ENCODE results near the gene FBN1.

Gene FBN1

DNA sequence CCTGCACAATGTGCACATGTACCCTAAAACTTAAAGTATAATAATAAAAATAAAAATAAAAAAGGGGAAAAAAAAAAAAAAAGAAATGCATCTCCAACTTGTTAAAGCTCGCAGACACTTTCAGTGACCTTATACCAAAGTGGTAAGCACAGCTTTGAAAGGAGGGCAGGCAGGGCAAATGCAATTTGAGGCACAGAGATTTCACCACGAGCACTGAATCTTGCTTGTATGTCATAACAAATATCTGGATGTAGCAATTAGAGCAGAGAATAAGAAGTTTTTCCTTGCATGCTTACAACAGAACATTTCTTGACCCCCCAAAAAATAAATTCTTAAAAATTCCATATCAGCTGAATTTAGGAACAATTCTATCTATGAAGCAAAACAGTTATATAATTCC lies 66.5 kb downstream of the FBN1 start:
- DNase-seq = no peak

DNA sequence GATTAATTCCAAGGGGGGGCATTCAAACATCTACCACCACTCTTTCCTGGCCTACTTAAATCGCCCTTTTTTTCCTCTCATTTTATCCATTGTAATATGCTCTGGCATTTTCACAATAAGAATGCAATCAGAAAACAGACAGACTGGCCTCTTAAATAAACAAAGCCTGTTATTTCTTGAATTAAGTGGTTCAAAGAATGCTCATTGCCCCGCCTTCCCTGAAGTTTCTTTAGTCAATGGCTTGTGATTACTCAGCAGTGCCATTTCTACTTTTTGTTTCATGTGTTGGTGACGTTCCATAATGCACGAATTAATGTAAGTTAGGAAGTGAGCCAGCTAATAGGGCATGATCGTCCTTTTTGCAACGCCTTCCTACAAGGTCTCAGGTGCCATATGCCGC lies 68.0 kb downstream of the FBN1 start:
- peak; percentile 6 for DNase-seq

DNA sequence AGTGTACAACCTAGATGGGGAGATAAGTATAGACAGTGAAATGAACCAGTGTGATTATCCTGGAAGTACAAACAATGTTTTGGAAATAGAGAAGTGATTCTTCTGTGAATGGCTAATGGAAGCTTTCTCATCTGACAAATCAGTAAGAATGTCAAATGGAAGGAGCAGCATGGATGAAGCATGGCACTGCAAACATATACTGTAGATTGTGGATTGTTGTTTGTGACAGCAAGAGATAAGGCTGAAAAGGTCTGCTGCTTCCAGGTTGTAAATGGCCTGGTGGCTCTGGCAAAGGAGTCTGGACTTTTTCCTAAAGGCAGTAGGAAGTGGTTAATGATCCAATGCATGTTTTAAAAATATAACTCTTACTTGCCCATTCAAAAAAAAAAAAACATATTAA lies 71.3 kb downstream of the FBN1 start:
- DNase-seq = no peak

DNA sequence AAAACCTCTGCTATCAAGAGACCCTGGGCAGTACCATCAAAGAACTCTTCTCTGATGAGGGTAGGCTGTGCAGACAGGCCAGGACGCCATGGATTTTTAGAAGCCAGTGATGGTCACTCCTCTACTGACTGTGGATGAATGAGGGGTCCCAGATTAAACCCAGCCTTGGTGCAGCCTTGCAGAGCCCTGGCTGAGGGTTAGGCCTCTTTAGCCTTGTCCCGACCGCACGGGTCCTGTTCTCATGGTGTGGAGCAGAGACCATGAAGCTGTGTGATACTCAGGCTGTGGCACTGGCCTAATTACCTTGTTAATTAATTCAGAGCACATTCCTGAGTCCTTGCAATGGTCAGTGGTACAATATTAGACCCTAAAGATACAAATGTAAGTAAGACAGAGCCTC lies 71.7 kb downstream of the FBN1 start:
- DNase-seq = no peak

DNA sequence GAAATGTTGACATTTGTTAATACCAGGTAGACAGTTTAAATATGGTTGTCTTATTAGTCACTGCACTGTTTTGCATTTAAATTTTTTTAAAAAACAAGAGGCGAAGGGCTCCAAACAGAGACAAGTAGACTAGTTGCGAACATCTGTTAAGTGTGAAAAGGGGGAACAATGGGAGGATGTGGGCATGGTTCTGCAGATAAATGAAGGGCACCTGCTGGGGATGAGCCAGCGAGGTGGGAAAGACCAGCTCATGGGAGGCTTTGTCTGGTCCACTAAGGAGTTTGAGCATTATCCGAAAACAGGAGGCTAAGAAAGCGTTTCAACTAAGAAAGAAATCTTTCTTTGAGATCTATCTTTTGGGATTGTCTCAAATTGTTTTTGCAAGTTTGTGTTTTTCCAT lies 72.7 kb downstream of the FBN1 start:
- DNase-seq = no peak

DNA sequence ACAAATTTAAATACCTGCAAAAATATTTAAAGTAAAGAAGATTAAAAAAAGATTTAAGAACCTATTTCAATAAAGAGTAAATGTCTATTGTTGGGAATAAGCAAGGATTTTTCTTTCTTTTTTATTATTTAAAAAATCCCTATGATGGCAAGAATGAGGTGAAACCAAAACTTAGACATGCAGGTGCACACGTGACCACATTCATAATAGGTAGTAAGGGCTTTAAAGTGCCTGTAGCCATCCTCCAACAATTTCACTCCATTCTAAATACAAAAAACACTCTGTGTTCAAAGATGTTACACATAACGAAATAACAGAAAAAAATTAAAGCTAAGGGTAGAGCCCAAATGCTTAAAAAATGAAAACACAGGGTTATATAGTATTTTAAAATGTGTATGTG lies 74.0 kb downstream of the FBN1 start:
- no peak for DNase-seq

DNA sequence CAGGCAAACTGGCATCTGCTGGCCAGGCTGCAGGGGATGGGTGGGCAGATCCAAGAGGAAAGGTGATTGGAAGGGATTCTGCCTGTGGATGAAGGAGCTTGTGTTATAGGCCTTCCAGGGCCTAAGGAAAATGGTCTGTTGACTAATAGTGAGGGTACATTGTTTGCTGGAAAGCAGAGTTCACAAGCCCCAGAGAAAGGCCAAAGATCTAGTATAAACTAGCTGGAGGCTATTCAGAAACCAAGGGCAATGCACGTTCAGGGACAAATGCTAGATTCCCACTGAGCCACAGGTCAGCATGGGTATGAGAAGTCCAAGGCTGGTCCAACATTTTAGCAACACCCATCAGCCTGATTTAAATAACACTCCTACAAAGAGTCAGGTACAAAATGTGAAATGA lies 74.7 kb downstream of the FBN1 start:
- no peak for DNase-seq

DNA sequence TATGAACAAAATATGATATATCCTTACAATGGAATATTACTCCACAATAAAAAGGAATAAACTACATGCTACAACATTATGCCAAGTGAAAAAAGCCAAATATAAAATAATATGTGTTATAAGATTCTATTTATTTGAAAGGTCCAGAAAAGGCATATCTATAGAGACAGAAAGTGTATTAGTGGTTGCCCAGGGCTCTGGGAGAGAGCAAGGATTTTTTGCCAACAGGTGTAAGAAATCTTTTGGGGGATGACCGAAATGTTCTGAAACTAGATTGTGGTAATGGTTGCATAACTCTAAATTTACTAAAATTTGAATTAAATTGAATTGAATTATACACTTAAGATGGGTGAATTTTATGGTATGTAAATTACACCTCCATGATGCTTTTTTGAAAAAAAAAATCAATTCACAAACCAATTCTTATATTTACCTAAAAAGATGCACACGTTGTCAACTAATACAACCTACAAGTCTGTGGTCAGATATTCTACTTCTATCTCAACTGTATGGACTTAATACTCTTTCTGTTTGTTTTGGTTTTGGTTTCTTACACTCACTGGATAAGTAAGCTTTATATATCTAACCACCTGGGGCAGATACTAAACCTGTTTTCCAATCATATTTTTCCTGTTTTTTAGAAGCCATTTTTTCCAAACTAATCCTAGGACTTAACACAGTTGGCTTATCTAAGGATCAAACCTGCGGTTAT lies 75.8 kb downstream of the FBN1 start:
- no peak for DNase-seq

DNA sequence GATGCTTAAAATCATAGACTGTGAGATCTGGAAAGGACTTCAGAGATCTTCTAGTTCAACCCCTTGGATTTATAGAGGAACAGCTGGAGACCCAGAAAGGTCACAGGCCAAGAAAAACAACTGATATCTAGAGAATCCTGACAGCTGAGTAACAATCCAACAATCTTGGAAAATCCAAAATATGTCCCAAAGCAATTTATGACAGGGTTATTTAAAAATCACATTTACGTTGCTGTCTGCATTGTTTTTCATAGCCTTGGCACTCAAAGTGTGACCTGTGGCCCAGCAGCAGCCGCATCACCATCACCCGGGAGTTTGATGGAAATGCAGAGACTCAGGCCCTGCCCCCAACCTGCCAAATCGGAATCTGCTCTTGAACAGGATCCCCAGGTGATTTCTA lies 78.8 kb downstream of the FBN1 start:
- no peak for DNase-seq

DNA sequence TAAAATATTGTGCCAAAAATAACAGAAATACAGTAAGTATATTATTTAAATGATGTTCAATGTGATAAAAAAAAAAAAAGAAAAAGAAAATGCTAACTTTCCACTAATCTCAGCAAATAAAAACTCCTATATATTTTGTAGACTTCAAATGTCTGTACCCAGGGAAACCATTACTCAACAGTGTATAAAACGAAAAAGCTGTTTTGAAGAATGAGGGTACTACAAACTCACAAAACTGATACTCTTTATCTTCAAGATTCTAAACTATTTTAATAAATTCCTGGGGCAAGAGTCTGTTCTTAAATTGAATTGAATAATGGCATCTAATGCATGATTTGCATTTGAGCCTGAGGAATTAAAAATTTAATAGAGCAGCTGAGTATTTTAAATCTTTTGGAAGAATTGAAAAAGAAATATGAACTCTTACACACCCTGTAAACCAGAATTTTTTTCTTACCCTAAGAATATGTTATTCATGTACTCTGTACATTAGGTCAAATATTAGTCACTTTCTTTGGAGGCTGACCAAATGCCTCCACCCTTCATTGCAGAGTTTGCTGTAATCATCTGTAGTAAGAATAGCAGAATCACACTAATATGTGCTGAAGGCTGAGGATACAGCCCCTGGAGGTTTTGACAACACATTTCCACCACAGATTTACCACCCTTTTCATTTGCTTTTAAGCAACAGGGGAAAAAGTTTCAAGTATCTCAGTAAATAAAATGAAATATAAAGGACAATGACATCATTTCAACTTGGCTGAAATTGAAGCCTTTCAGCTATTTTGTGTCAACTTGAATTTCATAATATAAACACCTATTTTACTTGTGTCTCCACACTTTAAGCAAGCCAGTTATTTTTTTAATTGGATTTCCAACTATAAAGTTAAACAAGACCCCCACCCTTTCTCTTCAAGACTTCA lies 79.7 kb downstream of the FBN1 start:
- DNase-seq = peak; percentile 9

DNA sequence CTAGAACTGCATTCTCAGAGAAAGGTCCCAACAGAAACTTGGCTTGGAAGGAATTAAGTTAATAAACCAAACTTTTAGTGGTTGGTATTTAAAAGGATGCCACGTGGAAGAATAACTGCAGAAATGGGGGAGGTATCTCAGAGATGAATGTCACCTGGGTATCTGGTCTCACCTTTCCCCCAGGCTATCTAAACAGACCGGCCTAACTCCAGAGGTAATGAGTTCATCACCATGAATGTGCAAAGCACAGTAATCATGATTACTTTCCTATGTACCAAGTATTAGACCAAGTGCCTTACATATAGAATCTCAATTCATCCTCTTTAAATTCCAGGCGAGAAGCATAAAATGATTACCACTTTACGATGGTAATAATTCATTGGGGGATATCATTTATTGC lies 80.8 kb downstream of the FBN1 start:
- no peak for DNase-seq

DNA sequence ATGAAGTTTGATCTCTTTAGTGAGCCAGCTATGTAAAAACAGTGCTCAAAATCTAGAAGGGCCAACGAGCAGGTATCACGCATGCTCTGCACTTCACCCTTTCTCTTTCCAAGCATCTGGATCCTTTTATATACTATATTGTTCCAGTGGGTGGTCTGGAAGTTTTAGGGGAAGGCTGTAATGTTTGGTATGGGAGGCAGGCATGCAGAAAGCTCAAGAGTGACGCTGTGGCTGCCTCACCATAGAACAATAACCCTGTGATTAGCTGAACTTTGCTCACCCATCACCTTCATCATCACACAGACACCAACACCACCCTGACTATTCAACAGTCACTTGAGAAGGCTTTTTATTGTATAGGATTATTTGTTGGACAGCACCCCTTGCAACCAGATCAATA lies 81.6 kb downstream of the FBN1 start:
- no peak for DNase-seq

DNA sequence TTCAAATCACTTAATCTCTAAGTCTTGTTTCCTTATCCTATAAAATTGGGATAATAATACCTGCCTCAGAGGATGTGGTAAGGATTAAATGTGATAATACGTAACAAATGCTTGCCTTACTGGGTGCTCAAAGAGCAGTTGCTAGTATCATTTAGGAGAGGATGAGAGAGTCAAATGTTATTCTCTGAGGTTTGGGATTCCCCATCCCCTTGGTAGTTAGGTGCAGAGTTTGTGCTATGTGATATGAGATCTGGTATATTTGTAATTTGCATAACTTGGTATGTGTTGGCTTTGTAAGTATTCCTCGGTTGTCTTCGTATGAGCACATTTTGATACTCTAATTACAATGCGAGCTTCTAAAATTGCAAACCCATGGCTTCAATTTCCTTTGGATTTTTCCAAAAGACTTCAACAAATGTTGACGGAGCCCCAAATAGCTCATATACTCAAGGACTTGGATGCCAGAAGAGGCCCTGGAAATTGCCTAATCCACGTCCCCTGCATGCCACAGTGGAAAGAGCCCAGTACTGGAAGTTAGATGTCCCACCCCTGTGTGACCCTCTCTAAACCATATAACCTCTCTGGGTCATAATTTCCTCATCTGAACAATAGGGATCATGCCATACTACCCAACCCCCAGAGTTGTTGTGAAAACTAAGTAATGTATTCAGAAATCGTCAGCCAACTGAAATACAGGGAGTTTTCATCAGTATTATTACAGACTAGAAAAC lies 85.0 kb downstream of the FBN1 start:
- DNase-seq = no peak

DNA sequence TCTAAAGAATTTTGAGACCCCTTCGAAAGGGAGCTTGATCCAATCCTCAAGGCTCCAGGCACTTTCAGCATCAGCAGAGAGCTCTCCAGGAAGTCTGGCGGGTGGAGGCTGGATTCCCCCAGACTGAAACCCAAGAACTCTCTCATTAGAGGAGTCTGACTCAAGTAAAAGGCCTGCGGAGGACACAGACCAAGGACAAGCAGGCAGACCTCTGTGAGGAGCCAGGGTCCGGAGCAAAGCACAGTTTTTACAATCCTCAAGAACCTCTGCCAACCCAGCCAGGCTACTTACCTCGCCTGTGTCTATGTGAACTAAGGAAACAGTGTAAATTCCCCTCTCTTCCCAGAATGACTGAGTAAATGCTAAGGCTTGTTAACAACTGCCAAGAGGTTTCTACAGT lies 86.2 kb downstream of the FBN1 start:
- DNase-seq = no peak

DNA sequence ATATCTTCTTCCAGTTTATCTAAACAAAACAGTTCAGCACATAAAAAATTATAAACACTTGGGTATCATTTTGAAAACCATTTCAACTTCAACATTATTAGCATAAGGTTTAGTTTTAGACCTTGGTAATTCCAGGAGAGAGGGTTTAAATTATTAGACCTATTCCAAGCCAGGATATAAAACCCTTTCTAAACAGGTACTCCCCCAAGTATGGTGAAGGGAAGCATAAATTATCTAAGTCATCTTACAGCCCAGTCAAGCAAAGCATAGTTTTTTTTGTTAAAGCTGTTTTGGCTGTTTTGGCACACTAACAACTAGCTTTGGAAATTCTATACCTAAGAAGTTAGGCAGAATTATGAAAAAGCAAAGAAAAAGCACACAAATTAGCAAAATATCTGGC lies 87.3 kb downstream of the FBN1 start:
- no peak for DNase-seq

DNA sequence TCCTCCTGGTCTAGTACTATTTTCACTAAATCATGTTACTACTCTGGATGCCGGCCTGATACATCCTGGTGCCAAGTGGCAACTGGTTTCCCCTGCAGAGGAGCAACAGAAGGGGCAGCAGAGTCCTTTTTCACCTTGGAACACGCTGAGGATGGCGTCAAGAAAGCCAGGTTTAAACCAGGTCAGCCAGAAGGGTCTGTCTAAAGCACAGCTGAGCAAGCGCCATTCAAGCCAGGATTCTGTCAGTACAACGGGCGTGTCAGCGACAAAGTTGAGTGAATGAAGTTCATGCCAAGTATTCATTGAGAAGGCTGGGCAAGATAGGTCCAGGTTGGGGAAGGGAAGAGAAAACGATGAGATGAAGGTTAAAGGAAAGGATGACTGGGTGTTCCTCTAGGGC lies 88.2 kb downstream of the FBN1 start:
- DNase-seq = no peak

DNA sequence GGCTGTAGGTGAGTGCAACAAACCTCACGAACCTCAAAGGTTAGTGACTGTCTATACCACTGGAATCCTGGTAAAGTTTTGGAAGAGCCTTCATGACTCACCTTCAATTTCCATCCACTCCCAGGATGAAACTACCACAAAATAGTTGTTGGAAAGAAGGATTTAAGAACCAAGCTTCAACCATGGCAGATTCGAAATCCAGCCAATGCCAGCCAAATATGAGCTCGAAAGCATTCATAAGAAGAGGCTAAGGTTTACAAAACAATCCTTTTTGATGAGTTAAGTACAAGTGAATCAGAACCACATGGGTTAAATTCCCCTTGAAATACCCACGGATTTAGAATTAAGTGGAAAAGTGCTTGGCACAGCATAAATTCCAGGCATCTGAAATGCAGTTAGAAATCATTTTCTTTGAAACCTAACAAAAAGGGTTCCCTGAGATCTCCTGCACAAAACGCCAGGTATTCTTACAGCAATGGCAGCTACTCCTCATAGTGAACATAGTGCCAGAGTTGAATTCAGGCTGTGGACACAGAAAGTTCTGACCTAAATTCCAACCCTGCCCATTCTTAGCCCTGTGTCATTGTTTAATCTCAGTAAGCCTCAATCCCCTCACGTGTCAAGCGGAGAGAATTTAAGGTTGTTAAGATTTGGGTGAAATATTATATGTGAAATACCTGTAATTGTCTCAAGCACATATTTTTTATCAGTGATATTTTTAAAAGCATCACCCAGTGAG lies 89.2 kb downstream of the FBN1 start:
- DNase-seq = no peak

DNA sequence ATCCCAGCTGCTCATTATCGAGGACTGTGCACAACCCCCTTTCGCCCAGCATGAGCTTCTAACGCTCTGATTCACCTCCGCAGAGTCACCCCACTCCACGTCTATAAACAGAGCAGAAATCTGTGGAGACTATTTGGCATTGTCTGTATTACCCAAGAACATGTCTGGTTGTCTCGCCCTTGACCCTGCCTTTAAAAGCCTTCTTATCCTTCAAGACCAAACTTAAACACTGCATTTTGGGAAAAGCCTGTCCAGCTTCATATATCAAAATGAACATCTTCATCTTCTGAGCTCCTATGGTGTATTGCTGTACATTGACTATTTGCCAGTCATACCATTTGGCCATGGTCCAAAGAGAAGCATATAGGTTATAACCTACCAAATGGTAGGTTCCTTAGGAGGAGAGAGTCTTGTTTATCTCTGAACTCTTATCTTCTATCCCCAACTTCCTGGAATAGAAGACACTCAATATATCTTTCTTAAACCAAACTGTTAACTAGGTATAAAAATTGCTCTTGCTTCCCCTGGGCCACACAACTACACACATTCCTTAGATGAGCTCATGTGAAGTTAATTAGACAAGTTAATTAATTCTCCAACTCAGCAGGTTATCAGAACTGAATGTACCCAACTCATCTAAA lies 90.1 kb downstream of the FBN1 start:
- no peak for DNase-seq

DNA sequence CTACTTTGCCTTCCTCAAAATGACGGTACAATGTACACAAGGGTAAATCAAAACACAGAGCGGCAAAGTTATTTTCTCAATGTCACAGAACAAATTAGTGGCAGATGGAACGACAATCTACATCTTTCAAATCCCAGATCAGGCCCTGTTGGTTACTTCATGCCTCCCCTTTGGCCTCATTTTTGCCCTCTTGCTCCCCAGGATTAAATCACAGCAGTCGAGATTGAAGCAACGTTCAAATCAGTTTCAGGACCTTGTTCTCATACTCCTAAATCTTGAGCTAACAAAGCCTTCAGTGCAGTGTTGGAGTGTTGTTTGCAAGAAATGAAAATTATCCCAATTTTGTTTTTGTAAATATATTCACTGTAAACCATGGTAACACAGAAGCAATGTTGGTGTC lies 91.4 kb downstream of the FBN1 start:
- no peak for DNase-seq

DNA sequence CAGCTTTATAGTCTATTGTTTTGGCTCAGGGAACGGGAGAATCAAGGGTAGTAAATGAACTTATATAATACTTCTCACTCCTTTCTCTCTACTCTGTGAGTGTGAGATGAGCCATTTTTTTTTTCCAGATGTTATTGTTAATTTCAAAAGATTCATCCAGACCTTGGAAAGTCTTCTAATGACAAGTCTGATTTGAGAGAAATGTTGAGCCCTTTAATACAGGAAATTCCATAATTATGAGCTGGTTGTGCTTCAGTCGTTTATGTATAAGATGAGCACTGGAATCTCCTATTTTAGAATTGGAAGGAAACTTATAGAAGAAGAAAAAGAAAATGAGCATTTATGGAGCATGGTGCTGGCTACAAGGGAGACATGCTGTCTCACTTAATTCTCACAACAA lies 92.0 kb downstream of the FBN1 start:
- no peak for DNase-seq

DNA sequence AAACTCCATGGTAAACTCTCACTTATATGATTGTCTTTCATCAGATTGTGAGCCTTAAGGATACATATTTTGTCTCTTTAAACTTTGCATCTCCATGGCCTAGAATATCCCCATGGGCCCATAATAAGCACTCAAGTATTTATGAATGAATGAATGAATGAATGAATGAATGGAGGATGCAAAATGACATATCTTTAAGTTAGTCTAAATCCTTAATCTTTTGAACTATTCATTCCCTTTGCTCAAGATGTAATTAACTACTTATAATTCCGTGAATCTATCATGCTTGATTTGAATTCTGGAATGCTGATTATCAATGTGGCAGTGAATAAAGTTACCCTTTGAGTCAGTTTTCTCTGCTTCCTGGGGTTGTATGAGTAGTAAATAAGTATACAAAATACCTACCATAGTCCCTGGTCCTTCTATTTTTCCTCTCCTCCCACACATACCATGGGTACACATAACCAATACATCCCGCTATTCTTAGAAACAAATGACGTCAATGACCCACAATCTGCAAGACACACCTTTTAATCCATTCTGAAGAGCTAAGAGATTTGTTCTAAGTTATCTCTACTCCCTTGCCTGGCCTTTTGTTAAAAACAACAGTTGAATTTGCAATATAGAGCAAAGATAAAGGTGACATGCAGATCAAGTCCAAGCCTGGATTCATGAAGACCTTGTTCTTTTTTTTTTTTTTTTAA lies 94.5 kb downstream of the FBN1 start:
- no peak for DNase-seq

DNA sequence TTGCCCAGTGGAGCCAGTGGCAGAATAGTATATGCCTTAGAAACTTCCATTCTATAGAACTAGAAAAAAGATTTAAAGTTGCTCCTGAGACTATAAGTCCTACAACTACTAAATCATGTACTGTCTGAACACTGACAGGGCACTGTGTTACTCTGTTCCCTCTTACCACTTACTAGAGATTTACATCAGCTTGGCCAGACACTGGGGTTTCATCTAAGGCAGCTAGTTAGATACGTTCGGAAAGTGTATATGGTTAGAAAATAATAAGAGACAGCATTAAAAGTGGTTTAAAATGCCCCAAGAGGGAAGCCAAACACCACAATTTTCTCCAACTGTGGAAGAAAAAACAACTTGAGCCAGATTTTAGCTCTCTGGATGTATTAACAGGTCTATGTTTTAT lies 97.1 kb downstream of the FBN1 start:
- no peak for DNase-seq
